Endothelial cell of umbilical vein (primary cell): ENCODE data around the gene CYTH1.

ENCODE experiments used
- EZH2 ChIP-seq: IDR thresholded peaks from 2 replicates; pipeline ENCODE4 v1.6.1; 2012; ENCODE audit warnings: borderline replicate concordance, low read depth, mild to moderate bottlenecking, moderate library complexity, low read length, inconsistent platforms; ENCODE audit not compliant: severe bottlenecking
- FOS ChIP-seq: IDR thresholded peaks from 2 replicates; pipeline ENCODE4 v1.6.1; 2011; ENCODE audit warnings: mild to moderate bottlenecking, low read length, moderate library complexity, borderline replicate concordance; ENCODE audit not compliant: insufficient read depth
- JUN ChIP-seq: IDR thresholded peaks from 2 replicates; pipeline ENCODE4 v1.6.1; 2011; ENCODE audit warnings: borderline replicate concordance, low read depth; ENCODE audit not compliant: insufficient read length, insufficient read depth
- MYC ChIP-seq: IDR thresholded peaks from one replicate; pipeline ENCODE4 v1.6.1; 2011; ENCODE audit warnings: mild to moderate bottlenecking, low read depth, low read length
- POLR2A ChIP-seq: IDR thresholded peaks from 2 replicates; pipeline ENCODE4 v1.6.1; 2012; ENCODE audit warnings: low read depth, mild to moderate bottlenecking, control low read depth, low read length
- POLR2AphosphoS5 ChIP-seq: IDR thresholded peaks from 2 replicates; pipeline ENCODE4 v1.6.1; 2012; ENCODE audit warnings: low read depth, mild to moderate bottlenecking, control low read depth, low read length, moderate library complexity; ENCODE audit not compliant: insufficient read depth
- TF ChIP-seq, protein P1 (sequence below), 2 donors: IDR thresholded peaks; 1 replicate in 1 of 2; 2 replicates in 1 of 2; pipeline ENCODE4 v1.5.1; 2011; ENCODE audit warnings: low read length in 2 of 2, mild to moderate bottlenecking in 2 of 2, moderate library complexity in 2 of 2, control low read depth in 1 of 2, inconsistent platforms in 1 of 2, low read depth in 1 of 2; ENCODE audit not compliant: insufficient read depth in 1 of 2; ENCODE audit errors: extremely low read depth in 1 of 2

DNA sequence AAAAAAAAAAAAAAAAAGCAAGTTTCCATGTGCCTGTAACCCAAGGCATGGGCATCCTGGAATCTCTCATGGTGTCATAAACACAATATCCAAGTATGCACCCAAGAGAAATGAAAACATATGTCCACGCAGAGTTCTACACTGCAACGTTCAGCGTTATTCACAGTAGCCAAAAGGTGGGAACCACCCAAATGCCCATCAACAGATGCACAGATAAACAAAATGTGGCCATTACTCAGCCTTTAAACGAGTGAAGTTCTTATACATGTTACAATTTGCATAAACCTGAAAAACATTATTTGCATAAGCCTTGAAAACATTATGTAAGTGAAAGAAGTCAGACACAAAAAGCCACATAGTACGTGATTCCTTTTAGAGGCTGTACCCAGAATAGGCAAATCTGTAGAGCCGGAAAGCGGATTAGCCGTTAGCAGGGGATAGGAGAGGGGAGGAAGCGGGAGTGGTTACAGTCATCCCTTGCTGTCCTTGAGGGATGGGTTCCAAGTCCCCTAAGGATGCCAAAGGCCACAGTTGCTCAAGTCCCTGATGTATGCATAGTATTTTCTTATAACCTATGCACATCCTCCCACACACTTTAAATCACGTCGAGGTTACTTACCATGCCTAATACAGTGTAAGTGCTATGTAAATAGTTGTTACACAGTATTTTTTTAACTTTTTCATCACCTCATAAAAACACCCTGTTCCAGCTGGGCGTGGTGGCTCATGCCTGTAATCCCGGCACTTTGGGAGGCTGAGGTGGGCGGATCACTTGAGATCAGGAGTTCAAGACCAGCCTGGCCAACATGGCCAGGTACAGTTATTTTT lies 157.5 kb downstream of the CYTH1 start:
- TF ChIP-seq POLR2AphosphoS5 (no peak), POLR2A (no peak), FOS (no peak), MYC (no peak), EZH2 (no peak), JUN (no peak)
- TF ChIP-seq, protein P1, sequence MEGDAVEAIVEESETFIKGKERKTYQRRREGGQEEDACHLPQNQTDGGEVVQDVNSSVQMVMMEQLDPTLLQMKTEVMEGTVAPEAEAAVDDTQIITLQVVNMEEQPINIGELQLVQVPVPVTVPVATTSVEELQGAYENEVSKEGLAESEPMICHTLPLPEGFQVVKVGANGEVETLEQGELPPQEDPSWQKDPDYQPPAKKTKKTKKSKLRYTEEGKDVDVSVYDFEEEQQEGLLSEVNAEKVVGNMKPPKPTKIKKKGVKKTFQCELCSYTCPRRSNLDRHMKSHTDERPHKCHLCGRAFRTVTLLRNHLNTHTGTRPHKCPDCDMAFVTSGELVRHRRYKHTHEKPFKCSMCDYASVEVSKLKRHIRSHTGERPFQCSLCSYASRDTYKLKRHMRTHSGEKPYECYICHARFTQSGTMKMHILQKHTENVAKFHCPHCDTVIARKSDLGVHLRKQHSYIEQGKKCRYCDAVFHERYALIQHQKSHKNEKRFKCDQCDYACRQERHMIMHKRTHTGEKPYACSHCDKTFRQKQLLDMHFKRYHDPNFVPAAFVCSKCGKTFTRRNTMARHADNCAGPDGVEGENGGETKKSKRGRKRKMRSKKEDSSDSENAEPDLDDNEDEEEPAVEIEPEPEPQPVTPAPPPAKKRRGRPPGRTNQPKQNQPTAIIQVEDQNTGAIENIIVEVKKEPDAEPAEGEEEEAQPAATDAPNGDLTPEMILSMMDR (IDR thresholded peaks at IDR 0.05; ENCODE audit: extremely low read depth in 1 of 2, insufficient read depth in 1 of 2, low read depth in 1 of 2, low read length in 2 of 2), result no peak
